ENCODE data around the gene WDTC1. TPM values are rescaled to one million over a fixed set of nuclear protein-coding genes. Genes with fewer than 3 reads are reported as not detected.
A peak's percentile ranks its signal among the peaks of the same experiment; 100 is the strongest.

Gene WDTC1
- total and polyA plus RNA-seq, 4 donors, result 19.8 to 41.0 (median 30.2) TPM

DNA sequence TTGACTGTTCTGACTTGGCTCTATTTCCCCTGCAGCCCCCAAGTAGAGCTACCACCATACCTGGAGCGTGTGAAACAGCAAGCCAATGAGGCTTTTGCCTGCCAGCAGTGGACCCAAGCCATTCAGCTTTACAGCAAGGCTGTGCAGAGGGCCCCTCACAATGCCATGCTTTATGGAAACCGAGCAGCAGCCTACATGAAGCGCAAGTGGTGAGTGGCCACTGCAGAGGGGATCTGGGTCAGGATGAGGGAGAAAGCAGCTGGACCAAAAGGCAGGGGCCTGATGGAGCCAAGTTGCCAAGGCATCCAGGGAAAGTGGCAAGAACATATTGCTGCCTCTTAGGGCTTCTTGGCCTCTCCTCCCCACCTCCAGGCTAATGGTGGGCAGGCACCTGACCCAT is 63.5 kb downstream of the WDTC1 start:
- WGBS, 2 donors, result 96 to 98% methylated on average over 3 of the region's 3 CpGs
- Histone ChIP-seq H3K4me3 (no peak overlapping the region), H3K4me1 (ENCODE audit: control insufficient read depth in 5 of 5, insufficient read depth in 5 of 5, low read length in 5 of 5) (peaks cover 4 to 42% (median 13%) of the 10 kb centered on the region in 5 donors), H3K27me3 (ENCODE audit: control insufficient read depth in 3 of 3, insufficient read depth in 3 of 3, low read length in 2 of 3) (no peaks in the 10 kb centered on the region), H3K27ac (ENCODE audit: low read depth in 1 of 2, low read length in 1 of 2) (peak overlapping the region in 1 of 2 donors; percentile 2), H3K9ac (ENCODE audit: insufficient read depth in 1 of 2, low read length in 2 of 2) (peak overlapping the region in 1 of 2 donors; percentile 63), H3K9me3 (ENCODE audit: control insufficient read depth in 4 of 4, insufficient read depth in 3 of 4, low read length in 3 of 4) (no peaks in the 10 kb centered on the region), H3K36me3 (ENCODE audit: control insufficient read depth in 4 of 4, insufficient read depth in 4 of 4, low read length in 4 of 4) (peaks cover 3 to 45% (median 26%) of the 10 kb centered on the region in 4 donors)
- DNase-seq (no peak), ATAC-seq (ENCODE audit: insufficient read depth, low FRiP score) (no peak)
- no peak for TF ChIP-seq CTCF (IDR thresholded peaks at IDR 0.05; ENCODE audit: control extremely low read depth, extremely low read depth)

DNA sequence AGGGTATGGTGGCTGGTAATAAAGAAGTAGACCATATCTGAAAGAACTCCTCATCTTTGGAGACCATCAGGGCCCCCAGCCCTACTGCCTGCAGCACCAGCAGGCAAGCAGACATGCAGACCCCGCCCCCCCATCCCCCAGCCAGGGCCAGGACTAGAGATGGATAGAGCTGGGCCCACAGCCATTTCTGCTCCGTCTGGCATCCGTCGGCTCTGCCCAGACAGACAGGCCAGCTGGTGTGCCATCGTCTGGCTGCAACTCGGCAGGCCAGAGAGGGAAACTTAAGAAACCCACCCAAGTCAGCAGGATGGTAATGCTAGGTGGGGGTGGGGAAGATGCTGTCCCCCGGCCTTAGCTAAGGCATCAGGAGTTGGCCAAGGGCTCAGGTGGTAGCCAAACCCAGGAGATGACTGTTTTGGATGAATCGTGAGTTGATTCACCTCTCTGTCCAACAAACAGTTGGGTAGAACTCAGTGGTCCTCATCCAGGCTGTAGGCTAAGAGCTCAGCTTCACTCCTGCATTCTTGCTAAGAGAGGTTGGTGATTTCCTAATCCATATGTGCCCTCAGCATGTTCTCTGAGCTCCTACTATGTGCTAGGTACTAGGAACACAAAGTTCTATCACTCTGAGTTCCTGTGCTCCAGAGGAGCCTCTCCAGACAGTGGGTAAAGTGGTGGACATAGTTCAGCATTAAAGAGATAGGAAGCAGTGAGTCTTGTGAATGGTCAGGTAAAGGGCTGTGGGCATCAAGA is 64.4 kb downstream of the WDTC1 start:
- peaks cover 4 to 42% (median 13%) of the 10 kb centered on the region in 5 donors for H3K4me1 ChIP-seq (ENCODE audit: control insufficient read depth in 5 of 5, insufficient read depth in 5 of 5, low read length in 5 of 5)
- peak in 2 of 3 donors; percentile 36 to 38 for DNase-seq
- ATAC-seq (ENCODE audit: insufficient read depth, low FRiP score), result no peak
- WGBS, 2 donors, result 79 to 95% methylated on average over 8 of the region's 8 CpGs
- H3K36me3 ChIP-seq (ENCODE audit: control insufficient read depth in 4 of 4, insufficient read depth in 4 of 4, low read length in 4 of 4), result peaks cover 3 to 48% (median 26%) of the 10 kb centered on the region in 4 donors
- peak overlapping the region; percentile 35 to 51 for H3K27ac ChIP-seq (ENCODE audit: low read depth in 1 of 2, low read length in 1 of 2)
- TF ChIP-seq CTCF (IDR thresholded peaks at IDR 0.05; ENCODE audit: control extremely low read depth, extremely low read depth), result no peak
- no peaks in the 10 kb centered on the region for H3K9me3 ChIP-seq (ENCODE audit: control insufficient read depth in 4 of 4, insufficient read depth in 3 of 4, low read length in 3 of 4)
- H3K9ac ChIP-seq (ENCODE audit: insufficient read depth in 1 of 2, low read length in 2 of 2), result peak overlapping the region in 1 of 2 donors; percentile 35
- no peaks in the 10 kb centered on the region for H3K27me3 ChIP-seq (ENCODE audit: control insufficient read depth in 3 of 3, insufficient read depth in 3 of 3, low read length in 2 of 3)
- no peak overlapping the region for H3K4me3 ChIP-seq

DNA sequence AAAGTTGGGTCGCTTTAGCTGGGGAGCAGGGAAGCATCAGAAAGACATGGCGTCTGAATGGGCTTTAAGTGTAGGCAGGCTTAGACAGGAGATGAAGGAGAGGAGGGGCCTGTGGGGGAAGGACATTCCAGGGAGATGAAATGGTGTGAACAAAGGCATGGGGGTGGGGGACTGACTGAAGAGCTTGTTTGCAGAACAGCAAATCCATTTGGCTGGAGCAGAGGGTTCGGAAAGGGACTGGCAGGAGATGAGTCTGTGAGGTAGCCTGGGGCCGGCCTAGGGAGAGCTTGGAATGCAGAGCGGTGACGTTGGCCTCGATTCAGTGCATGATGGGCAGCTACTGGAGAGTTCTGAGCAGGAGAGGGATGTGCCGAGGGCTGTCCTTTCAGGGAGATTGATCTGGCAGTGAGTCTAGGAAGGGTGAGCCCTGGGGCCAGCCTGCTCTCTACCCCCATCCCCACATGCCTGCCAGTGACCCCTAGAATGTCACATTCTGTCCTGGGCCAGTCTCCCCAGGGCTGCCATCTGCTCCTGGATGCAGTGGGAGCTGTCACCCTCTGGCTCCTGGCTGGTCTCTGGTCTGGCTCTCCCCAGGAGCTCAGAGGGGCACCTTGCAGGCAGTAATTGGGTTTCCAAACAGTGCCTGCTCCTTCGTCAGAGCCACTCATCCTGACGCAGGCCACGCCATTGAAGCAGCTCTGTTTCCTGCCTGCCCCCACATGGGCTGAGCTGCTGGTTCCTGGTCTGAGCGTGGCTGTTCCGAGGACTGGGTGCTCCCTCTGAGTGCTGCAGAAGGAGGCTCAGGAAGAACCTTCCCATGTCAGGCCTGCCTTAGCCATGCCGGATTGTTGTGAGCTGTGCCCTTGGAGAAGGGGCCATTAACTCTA is 65.2 kb downstream of the WDTC1 start:
- Histone ChIP-seq H3K4me3 (no peak overlapping the region), H3K9me3 (ENCODE audit: control insufficient read depth in 4 of 4, insufficient read depth in 3 of 4, low read length in 3 of 4) (no peaks in the 10 kb centered on the region), H3K4me1 (ENCODE audit: control insufficient read depth in 5 of 5, insufficient read depth in 5 of 5, low read length in 5 of 5) (peaks cover 4 to 42% (median 13%) of the 10 kb centered on the region in 5 donors), H3K27me3 (ENCODE audit: control insufficient read depth in 3 of 3, insufficient read depth in 3 of 3, low read length in 2 of 3) (no peaks in the 10 kb centered on the region), H3K9ac (ENCODE audit: insufficient read depth in 1 of 2, low read length in 2 of 2) (peak overlapping the region in 1 of 2 donors; percentile 35), H3K36me3 (ENCODE audit: control insufficient read depth in 4 of 4, insufficient read depth in 4 of 4, low read length in 4 of 4) (peaks cover 3 to 47% (median 27%) of the 10 kb centered on the region in 4 donors), H3K27ac (ENCODE audit: low read depth in 1 of 2, low read length in 1 of 2) (peak overlapping the region; percentile 51 to 70)
- DNase-seq, result peak; percentile 84 to 89 (median 89)
- no peak for ATAC-seq (ENCODE audit: insufficient read depth, low FRiP score)
- 66 to 68% methylated on average over 14 of the region's 14 CpGs for WGBS, 2 donors
- TF ChIP-seq CTCF (IDR thresholded peaks at IDR 0.05; ENCODE audit: control extremely low read depth, extremely low read depth), result no peak

Data from lung (tissue), 12 donors.